CD4-positive, alpha-beta T cell treated with Interleukin-15 for 1 hour (primary cell): Measurements from ENCODE around the gene SLC16A10.
"Not testable (repeated sequence)": the region's sequence is repeated elsewhere in the genome, so short reads cannot be mapped to it uniquely, and the experiment has no call there.

Source experiments
- DNase-seq: peaks from one replicate; pipeline ENCODE4 v3.0.0-alpha.2; 2020

Gene SLC16A10

GRCh38 chr6:111189666-111190210 is 102.4 kb downstream of the SLC16A10 start:
- not testable (repeated sequence) for DNase-seq

GRCh38 chr6:111190637-111191036 is 103.3 kb downstream of the SLC16A10 start:
- DNase-seq = no peak

GRCh38 chr6:111191136-111191535 is 103.8 kb downstream of the SLC16A10 start:
- not testable (repeated sequence) for DNase-seq

- no peak for DNase-seq
Measured at GRCh38 chr6:111192911-111193555, 105.7 kb downstream of the SLC16A10 start.

GRCh38 chr6:111195656-111196055 is 108.4 kb downstream of the SLC16A10 start:
- DNase-seq = no peak

GRCh38 chr6:111198841-111199240 is 111.5 kb downstream of the SLC16A10 start:
- DNase-seq = no peak

- DNase-seq = no peak
Measured at GRCh38 chr6:111199935-111200334, 112.6 kb downstream of the SLC16A10 start.

- DNase-seq = no peak
Measured at GRCh38 chr6:111200350-111201243, 113.3 kb downstream of the SLC16A10 start.

GRCh38 chr6:111201244-111201554 is 113.9 kb downstream of the SLC16A10 start:
- DNase-seq = no peak

GRCh38 chr6:111201764-111202163 is 114.5 kb downstream of the SLC16A10 start:
- DNase-seq = no peak

GRCh38 chr6:111203539-111203938 is 116.2 kb downstream of the SLC16A10 start:
- not testable (repeated sequence) for DNase-seq

- no peak for DNase-seq
Measured at GRCh38 chr6:111204305-111204704, 117.0 kb downstream of the SLC16A10 start.

- no peak for DNase-seq
Measured at GRCh38 chr6:111204881-111205280, 117.6 kb downstream of the SLC16A10 start.

GRCh38 chr6:111205502-111205901 is 118.2 kb downstream of the SLC16A10 start:
- DNase-seq = no peak

GRCh38 chr6:111207141-111207858 is 120.0 kb downstream of the SLC16A10 start:
- DNase-seq = no peak

- no peak for DNase-seq
Measured at GRCh38 chr6:111208933-111209332, 121.6 kb downstream of the SLC16A10 start.

- no peak for DNase-seq
Measured at GRCh38 chr6:111210194-111210728, 123.0 kb downstream of the SLC16A10 start.

- no peak for DNase-seq
Measured at GRCh38 chr6:111211411-111212030, 124.2 kb downstream of the SLC16A10 start.

GRCh38 chr6:111212625-111213024 is 125.3 kb downstream of the SLC16A10 start:
- no peak for DNase-seq

- DNase-seq = no peak
Measured at GRCh38 chr6:111215131-111215530, 127.8 kb downstream of the SLC16A10 start.

GRCh38 chr6:111219785-111220184 is 132.5 kb downstream of the SLC16A10 start:
- no peak for DNase-seq

- DNase-seq = no peak
Measured at GRCh38 chr6:111220383-111221031, 133.2 kb downstream of the SLC16A10 start.
